Measurements from ENCODE around the gene SLC37A1. TPM values are rescaled to one million over a fixed set of nuclear protein-coding genes. Genes with fewer than 3 reads are reported as not detected.

The SLC37A1 gene
- total and polyA plus RNA-seq, 9 of the 15 experiments (the other 6 are each of a cell fraction or from before 2014, with no cell fraction given) = 0.06 to 3.4 (median 0.40) TPM

- CTCF ChIA-PET (ENCODE audit: low intra/inter-chr PET ratio) = interaction anchor here (0.6 kb wide), 1 partner anchor 170 kb away, joined by 3 read pairs; no protein-coding TSS in a partner anchor
- no TSS peak for BruUV-seq (replicated peaks)
- intact Hi-C loops (cut with micrococcal nuclease) (no loop called here), in situ Hi-C loops (cut with MboI) (no loop called here)
- no peak overlapping the region for H2AFZ ChIP-seq (ENCODE audit: low read depth, low read length)
- TF ChIP-seq SMAD4 (CRISPR knock-in tag; conservative IDR thresholded peaks at IDR 0.05) (no peak), SMAD2 (IDR thresholded peaks at IDR 0.05; ENCODE audit: low read depth, low read length) (no peak), KAT2B (IDR thresholded peaks at IDR 0.05; ENCODE audit: low read depth, low read length) (no peak), FOS (IDR thresholded peaks at IDR 0.05; ENCODE audit: extremely low read depth, insufficient read length) (no peak), NFYB (IDR thresholded peaks at IDR 0.05; ENCODE audit: extremely low read depth, insufficient read length) (no peak), MCM5 (IDR thresholded peaks at IDR 0.05; ENCODE audit: low read depth) (no peak), PKNOX1 (IDR thresholded peaks at IDR 0.05) (no peak), NONO (IDR thresholded peaks at IDR 0.05; ENCODE audit: low read depth in 2 of 2, low read length in 1 of 2) (no peak), ATF1 (CRISPR knock-in tag; IDR thresholded peaks at IDR 0.05) (no peak), ATF1 (tag; IDR thresholded peaks at IDR 0.05) (no peak), COPS2 (conservative IDR thresholded peaks at IDR 0.05) (no peak), HDAC6 (IDR thresholded peaks at IDR 0.05; ENCODE audit: low read depth, low read length) (no peak), MAFF (IDR thresholded peaks at IDR 0.05; ENCODE audit: low read length) (no peak), CTCFL (IDR thresholded peaks at IDR 0.05; ENCODE audit: borderline replicate concordance, insufficient read depth, low read depth, low read length, poor library complexity, severe bottlenecking) (no peak), HDAC8 (tag; IDR thresholded peaks at IDR 0.05) (no peak), WHSC1 (IDR thresholded peaks at IDR 0.05; ENCODE audit: low read length) (no peak), SREBF2 (CRISPR knock-in tag; IDR thresholded peaks at IDR 0.05) (no peak), HNRNPLL (IDR thresholded peaks at IDR 0.05; ENCODE audit: low read depth, low read length, poor library complexity, severe bottlenecking) (no peak), ZFX (CRISPR knock-in tag; IDR thresholded peaks at IDR 0.05) (no peak), KLF13 (tag; IDR thresholded peaks at IDR 0.05; ENCODE audit: borderline replicate concordance, low read depth) (no peak)
- no peak overlapping the region for H3K9ac ChIP-seq (ENCODE audit: insufficient read depth in 1 of 2, low read depth in 2 of 2, low read length in 2 of 2)
- H4K20me1 ChIP-seq (replicated peaks; ENCODE audit: control insufficient read depth, insufficient read depth, low read length) = no peaks in the 10 kb centered on the region
- POLR2A ChIA-PET = interaction anchor here (2.0 kb wide), 1 partner anchor 12 kb away, joined by 7 read pairs; no protein-coding TSS in a partner anchor
- H3K79me2 ChIP-seq (ENCODE audit: control insufficient read depth, insufficient read depth, low read length) = no peaks in the 10 kb centered on the region
- no peak for FAIRE-seq
- H3K9me1 ChIP-seq (ENCODE audit: control insufficient read depth, insufficient read depth, low read length) = no peaks in the 10 kb centered on the region
- ATAC-seq = no peak
- H3K4me1 ChIP-seq (replicated peaks in 1 of 2; ENCODE audit: control insufficient read depth in 2 of 2, insufficient read depth in 2 of 2, low read length in 2 of 2) = no peaks in the 10 kb centered on the region
- no peak overlapping the region for H3K27ac ChIP-seq (ENCODE audit: extremely low read depth, low read depth, low read length)
- WGBS (ENCODE audit: insufficient coverage, low coverage, missing lambda C conversion rate) = 2% methylated on average over 10 of the region's 10 CpGs
- no peak overlapping the region for H3K4me2 ChIP-seq (ENCODE audit: insufficient read depth, low read length)
- no peak overlapping the region for H3K4me3 ChIP-seq
- H3K9me3 ChIP-seq (replicated peaks; ENCODE audit: control insufficient read depth, insufficient read depth, low read depth, low read length) = no peaks in the 10 kb centered on the region
- peaks cover 59 to 61% of the 10 kb centered on the region in 2 experiments for H3K27me3 ChIP-seq (ENCODE audit: control insufficient read depth in 2 of 2, insufficient read depth in 2 of 2, low read length in 2 of 2)
- no peaks in the 10 kb centered on the region for H3K36me3 ChIP-seq (ENCODE audit: control insufficient read depth, insufficient read depth, low read length)
- no peak for DNase-seq (ENCODE audit: extremely low read depth in 1 of 4, low spot score in 3 of 4)
Observed at GRCh38 chr21:42480736-42481135, 32.9 kb upstream of the SLC37A1 start.

Data from K562 (cell line).